ENCODE results near the gene PTPRN2.

The PTPRN2 gene

GRCh38 chr7:157827045-157827862 lies 760.4 kb downstream of the PTPRN2 start:
- no peak for DNase-seq

GRCh38 chr7:157826566-157826965 lies 761.1 kb downstream of the PTPRN2 start:
- DNase-seq = no peak

- DNase-seq = no peak
Measured at GRCh38 chr7:157825325-157825724, 762.3 kb downstream of the PTPRN2 start.

- no peak for DNase-seq
Measured at GRCh38 chr7:157824819-157825121, 762.9 kb downstream of the PTPRN2 start.

- no peak for DNase-seq
Measured at GRCh38 chr7:157824011-157824818, 763.4 kb downstream of the PTPRN2 start.

GRCh38 chr7:157822688-157823031 lies 765.0 kb downstream of the PTPRN2 start:
- no peak for DNase-seq

- DNase-seq = no peak
Measured at GRCh38 chr7:157821959-157822687, 765.5 kb downstream of the PTPRN2 start.

- no peak for DNase-seq
Measured at GRCh38 chr7:157820796-157821195, 766.8 kb downstream of the PTPRN2 start.

GRCh38 chr7:157819455-157819807 lies 768.2 kb downstream of the PTPRN2 start:
- no peak for DNase-seq

GRCh38 chr7:157818701-157819454 lies 768.7 kb downstream of the PTPRN2 start:
- DNase-seq = no peak

- no peak for DNase-seq
Measured at GRCh38 chr7:157817944-157818700, 769.5 kb downstream of the PTPRN2 start.

- DNase-seq = no peak
Measured at GRCh38 chr7:157817433-157817832, 770.2 kb downstream of the PTPRN2 start.

- DNase-seq = no peak
Measured at GRCh38 chr7:157816526-157817250, 770.9 kb downstream of the PTPRN2 start.

- DNase-seq = no peak
Measured at GRCh38 chr7:157816086-157816485, 771.5 kb downstream of the PTPRN2 start.

- DNase-seq = no peak
Measured at GRCh38 chr7:157815706-157816022, 772.0 kb downstream of the PTPRN2 start.

GRCh38 chr7:157814931-157815705 lies 772.5 kb downstream of the PTPRN2 start:
- DNase-seq = no peak

- DNase-seq = no peak
Measured at GRCh38 chr7:157813741-157814661, 773.6 kb downstream of the PTPRN2 start.

GRCh38 chr7:157813053-157813452 lies 774.6 kb downstream of the PTPRN2 start:
- no peak for DNase-seq

GRCh38 chr7:157811946-157812345 lies 775.7 kb downstream of the PTPRN2 start:
- no peak for DNase-seq
